Dendritic cell treated with granulocyte-macrophage colony-stimulating factor and Interleukin-4, amounts not matched to agents 40 ng/mL and 50 ng/mL, for 4 days (primary cell): ENCODE measurements around the gene MTUS2.
"Not testable (repeated sequence)": the region's sequence is repeated elsewhere in the genome, so short reads cannot be mapped to it uniquely, and the experiment has no call there.

ENCODE experiments used
- H3K27ac Mint-ChIP-seq: one replicate; pipeline ENCODE4 v1.8.0; 2022; ENCODE audit warnings: mild to moderate bottlenecking, mixed read lengths
- H3K27me3 Mint-ChIP-seq: one replicate; pipeline ENCODE4 v1.8.0; 2022; ENCODE audit warnings: mild to moderate bottlenecking, mixed read lengths
- H3K36me3 Mint-ChIP-seq: one replicate; pipeline ENCODE4 v1.8.0; 2022; ENCODE audit warnings: low read depth, mixed read lengths
- H3K4me1 Mint-ChIP-seq: one replicate; pipeline ENCODE4 v1.8.0; 2022; ENCODE audit warnings: low read depth, mixed read lengths
- H3K4me3 Mint-ChIP-seq: one replicate; pipeline ENCODE4 v1.8.0; 2022; ENCODE audit warnings: mild to moderate bottlenecking, moderate library complexity, mixed read lengths
- H3K9me3 Mint-ChIP-seq: one replicate; pipeline ENCODE4 v1.8.0; 2022; ENCODE audit warnings: mixed read lengths
- intact Hi-C: fragments of 100-400 bp; cut with micrococcal nuclease; formaldehyde crosslinking; loops from one replicate; pipeline ENCODE4 v1.15.0; 2022

The MTUS2 gene

GRCh38 chr13:29170436-29171082 is 350.4 kb downstream of the MTUS2 start:
- no peak overlapping the region for H3K4me3 Mint-ChIP-seq
- H3K36me3 Mint-ChIP-seq, result no peaks in the 10 kb centered on the region
- H3K4me1 Mint-ChIP-seq, result peaks cover 5% of the 10 kb centered on the region
- intact Hi-C loops, result no loop called here
- no peak overlapping the region for H3K27ac Mint-ChIP-seq
- H3K9me3 Mint-ChIP-seq, result peaks cover 10% of the 10 kb centered on the region
- no peaks in the 10 kb centered on the region for H3K27me3 Mint-ChIP-seq

- H3K4me1 Mint-ChIP-seq, result no peaks in the 10 kb centered on the region
- H3K27ac Mint-ChIP-seq, result no peak overlapping the region
- no peaks in the 10 kb centered on the region for H3K27me3 Mint-ChIP-seq
- intact Hi-C loops, result no loop called here
- H3K4me3 Mint-ChIP-seq, result no peak overlapping the region
- H3K9me3 Mint-ChIP-seq, result peaks cover 13% of the 10 kb centered on the region
- no peaks in the 10 kb centered on the region for H3K36me3 Mint-ChIP-seq
Measured at GRCh38 chr13:29171244-29171643, 351.1 kb downstream of the MTUS2 start.

- Mint-ChIP-seq H3K4me3 (no peak overlapping the region), H3K4me1 (no peaks in the 10 kb centered on the region), H3K27me3 (no peaks in the 10 kb centered on the region), H3K9me3 (peaks cover 25% of the 10 kb centered on the region), H3K27ac (no peak overlapping the region), H3K36me3 (no peaks in the 10 kb centered on the region)
- intact Hi-C loops, result no loop called here
Measured at GRCh38 chr13:29174093-29174492, 354.0 kb downstream of the MTUS2 start.

- H3K27ac Mint-ChIP-seq, result no peak overlapping the region
- H3K36me3 Mint-ChIP-seq, result no peaks in the 10 kb centered on the region
- H3K4me1 Mint-ChIP-seq, result no peaks in the 10 kb centered on the region
- H3K27me3 Mint-ChIP-seq, result no peaks in the 10 kb centered on the region
- peaks cover 25% of the 10 kb centered on the region for H3K9me3 Mint-ChIP-seq
- intact Hi-C loops, result no loop called here
- no peak overlapping the region for H3K4me3 Mint-ChIP-seq
Measured at GRCh38 chr13:29175250-29175873, 355.2 kb downstream of the MTUS2 start.

- no peaks in the 10 kb centered on the region for H3K36me3 Mint-ChIP-seq
- H3K27ac Mint-ChIP-seq, result no peak overlapping the region
- no peak overlapping the region for H3K4me3 Mint-ChIP-seq
- intact Hi-C loops, result no loop called here
- peaks cover 46% of the 10 kb centered on the region for H3K9me3 Mint-ChIP-seq
- no peaks in the 10 kb centered on the region for H3K4me1 Mint-ChIP-seq
- no peaks in the 10 kb centered on the region for H3K27me3 Mint-ChIP-seq
Measured at GRCh38 chr13:29180055-29180454, 359.9 kb downstream of the MTUS2 start.

- Mint-ChIP-seq H3K4me1 (no peaks in the 10 kb centered on the region), H3K4me3 (no peak overlapping the region), H3K9me3 (peaks cover 37% of the 10 kb centered on the region), H3K36me3 (no peaks in the 10 kb centered on the region), H3K27me3 (no peaks in the 10 kb centered on the region), H3K27ac (no peak overlapping the region)
- intact Hi-C loops, result no loop called here
Measured at GRCh38 chr13:29182216-29182615, 362.1 kb downstream of the MTUS2 start.

GRCh38 chr13:29185926-29186325 is 365.8 kb downstream of the MTUS2 start:
- H3K27ac Mint-ChIP-seq, result no peak overlapping the region
- no peaks in the 10 kb centered on the region for H3K36me3 Mint-ChIP-seq
- no peak overlapping the region for H3K4me3 Mint-ChIP-seq
- intact Hi-C loops, result no loop called here
- peaks cover 42% of the 10 kb centered on the region for H3K9me3 Mint-ChIP-seq
- H3K27me3 Mint-ChIP-seq, result no peaks in the 10 kb centered on the region
- no peaks in the 10 kb centered on the region for H3K4me1 Mint-ChIP-seq

- intact Hi-C loops, result no loop called here
- no peaks in the 10 kb centered on the region for H3K36me3 Mint-ChIP-seq
- no peak overlapping the region for H3K4me3 Mint-ChIP-seq
- H3K4me1 Mint-ChIP-seq, result no peaks in the 10 kb centered on the region
- H3K27ac Mint-ChIP-seq, result no peak overlapping the region
- peaks cover 42% of the 10 kb centered on the region for H3K9me3 Mint-ChIP-seq
- no peaks in the 10 kb centered on the region for H3K27me3 Mint-ChIP-seq
Measured at GRCh38 chr13:29187584-29187983, 367.4 kb downstream of the MTUS2 start.

GRCh38 chr13:29190298-29190697 is 370.2 kb downstream of the MTUS2 start:
- intact Hi-C loops, result no loop called here
- no peak overlapping the region for H3K4me3 Mint-ChIP-seq
- H3K36me3 Mint-ChIP-seq, result no peaks in the 10 kb centered on the region
- H3K9me3 Mint-ChIP-seq, result peaks cover 26% of the 10 kb centered on the region
- H3K27ac Mint-ChIP-seq, result no peak overlapping the region
- H3K27me3 Mint-ChIP-seq, result no peaks in the 10 kb centered on the region
- no peaks in the 10 kb centered on the region for H3K4me1 Mint-ChIP-seq

GRCh38 chr13:29193083-29193482 is 372.9 kb downstream of the MTUS2 start:
- H3K36me3 Mint-ChIP-seq, result no peaks in the 10 kb centered on the region
- H3K4me1 Mint-ChIP-seq, result no peaks in the 10 kb centered on the region

GRCh38 chr13:29195456-29195855 is 375.3 kb downstream of the MTUS2 start:
- intact Hi-C loops, result no loop called here
- Mint-ChIP-seq H3K9me3 (peaks cover 40% of the 10 kb centered on the region), H3K4me3 (no peak overlapping the region), H3K27ac (no peak overlapping the region), H3K27me3 (no peaks in the 10 kb centered on the region), H3K4me1 (no peaks in the 10 kb centered on the region), H3K36me3 (no peaks in the 10 kb centered on the region)

More at GRCh38 chr13:29193083-29193482, 372.9 kb downstream of the MTUS2 start:
- Mint-ChIP-seq H3K4me3 (no peak overlapping the region), H3K27me3 (no peaks in the 10 kb centered on the region), H3K27ac (no peak overlapping the region), H3K9me3 (peaks cover 24% of the 10 kb centered on the region)
- intact Hi-C loops, result no loop called here

GRCh38 chr13:29196409-29197074 is 376.4 kb downstream of the MTUS2 start:
- Mint-ChIP-seq H3K27me3 (no peaks in the 10 kb centered on the region), H3K9me3 (peaks cover 38% of the 10 kb centered on the region), H3K4me1 (no peaks in the 10 kb centered on the region), H3K27ac (no peak overlapping the region), H3K36me3 (no peaks in the 10 kb centered on the region), H3K4me3 (no peak overlapping the region)
- intact Hi-C loops, result no loop called here

- peaks cover 50% of the 10 kb centered on the region for H3K9me3 Mint-ChIP-seq
- intact Hi-C loops, H3K4me3 Mint-ChIP-seq, H3K36me3 Mint-ChIP-seq, H3K27me3 Mint-ChIP-seq, H3K4me1 Mint-ChIP-seq, H3K27ac Mint-ChIP-seq: not testable (repeated sequence)
Measured at GRCh38 chr13:29202753-29203152, 382.6 kb downstream of the MTUS2 start.

GRCh38 chr13:29204651-29205050 is 384.5 kb downstream of the MTUS2 start:
- Mint-ChIP-seq H3K27ac (no peak overlapping the region), H3K4me3 (no peak overlapping the region), H3K4me1 (no peaks in the 10 kb centered on the region), H3K27me3 (no peaks in the 10 kb centered on the region), H3K9me3 (peaks cover 50% of the 10 kb centered on the region), H3K36me3 (no peaks in the 10 kb centered on the region)
- intact Hi-C loops, result no loop called here
